Colonic mucosa (tissue), 4 donors: Measurements from ENCODE around the gene STRN3. TPM values are rescaled to one million over a fixed set of nuclear protein-coding genes. Genes with fewer than 3 reads are reported as not detected.
"Not testable (repeated sequence)": the region's sequence is repeated elsewhere in the genome, so short reads cannot be mapped to it uniquely, and the experiment has no call there.

ENCODE experiments used
- DNase-seq: peaks from one replicate; pipeline ENCODE4 v3.0.0-alpha.2; 2020
- H3K27ac ChIP-seq: fragments of 200-600 bp; one replicate; pipeline ENCODE4 v1.8.0; 2021
- H3K27me3 ChIP-seq: fragments of 200-600 bp; one replicate; pipeline ENCODE4 v1.8.0; 2021
- H3K36me3 ChIP-seq: fragments of 200-600 bp; one replicate; pipeline ENCODE4 v1.8.0; 2021
- H3K4me1 ChIP-seq: fragments of 200-600 bp; one replicate; pipeline ENCODE4 v1.8.0; 2021; ENCODE audit warnings: mild to moderate bottlenecking
- H3K4me3 ChIP-seq: fragments of 200-600 bp; one replicate; pipeline ENCODE4 v1.8.0; 2021
- H3K9ac ChIP-seq, 2 donors: one replicate each; pipeline ENCODE4 v1.7.0; 2013; ENCODE audit warnings: control low read depth in 2 of 2, low read depth in 2 of 2, low read length in 2 of 2
- H3K9me3 ChIP-seq: fragments of 200-600 bp; one replicate; pipeline ENCODE4 v1.8.0; 2021
- CTCF ChIP-seq: fragments of 200-600 bp; IDR thresholded peaks from one replicate; pipeline ENCODE4 v1.8.0; 2022; ENCODE audit warnings: antibody characterized with exemption, mild to moderate bottlenecking
- intact Hi-C: fragments of 100-400 bp; cut with DNase I; formaldehyde crosslinking; loops from one replicate; pipeline ENCODE4 v1.14.1; 2022
- total RNA-seq, 2 donors: library from RNA; stranded (reverse); fragmentation: NEBNext Ultra II Directional in 1 of 2; extraction: Animal tissue kit (Norgen Biotek cat#: 25700) in 1 of 2; gene quantifications; one replicate each; pipeline ENCODE4 v1.2.1, GENCODE V29; 2021
- donor health status: healthy.
- donor health status: DM: no; HTN: no; CAD: no.
- donor health status: DM: no; HTN: no; CAD: no.

The STRN3 gene
- total RNA-seq, 2 donors from 2014 or later = 23.6 to 41.1 TPM

- Histone ChIP-seq H3K4me3 (no peak overlapping the region), H3K4me1 (no peaks in the 10 kb centered on the region), H3K9ac (no peak overlapping the region), H3K9me3 (no peaks in the 10 kb centered on the region), H3K27me3 (no peaks in the 10 kb centered on the region), H3K36me3 (no peaks in the 10 kb centered on the region), H3K27ac (no peak overlapping the region)
- no peak for TF ChIP-seq CTCF
- intact Hi-C loops = no loop called here
- DNase-seq = no peak
Measured at GRCh38 chr14:31043379-31043778, 17.2 kb upstream of the STRN3 start.

GRCh38 chr14:31042893-31043292 is 16.7 kb upstream of the STRN3 start:
- H3K27ac ChIP-seq, H3K4me3 ChIP-seq, DNase-seq, intact Hi-C loops, H3K9ac ChIP-seq, H3K4me1 ChIP-seq, H3K36me3 ChIP-seq, H3K9me3 ChIP-seq, H3K27me3 ChIP-seq: not testable (repeated sequence)

GRCh38 chr14:31042300-31042699 is 16.1 kb upstream of the STRN3 start:
- H3K27me3 ChIP-seq = no peaks in the 10 kb centered on the region
- H3K9ac ChIP-seq = no peak overlapping the region
- H3K36me3 ChIP-seq = no peaks in the 10 kb centered on the region
- intact Hi-C loops = no loop called here
- no peaks in the 10 kb centered on the region for H3K9me3 ChIP-seq
- no peak for DNase-seq
- H3K27ac ChIP-seq = no peak overlapping the region
- H3K4me1 ChIP-seq = no peaks in the 10 kb centered on the region
- no peak overlapping the region for H3K4me3 ChIP-seq
- no peak for TF ChIP-seq CTCF

GRCh38 chr14:31038521-31039166 is 12.5 kb upstream of the STRN3 start:
- Histone ChIP-seq H3K4me3 (no peak overlapping the region), H3K36me3 (no peaks in the 10 kb centered on the region), H3K9ac (no peak overlapping the region), H3K27me3 (no peaks in the 10 kb centered on the region), H3K9me3 (no peaks in the 10 kb centered on the region), H3K27ac (no peak overlapping the region), H3K4me1 (no peaks in the 10 kb centered on the region)
- intact Hi-C loops = no loop called here
- DNase-seq = no peak
- no peak for TF ChIP-seq CTCF

- Histone ChIP-seq H3K9me3 (no peaks in the 10 kb centered on the region), H3K4me1 (no peaks in the 10 kb centered on the region), H3K9ac (no peak overlapping the region), H3K27ac (no peak overlapping the region), H3K36me3 (no peaks in the 10 kb centered on the region), H3K27me3 (no peaks in the 10 kb centered on the region), H3K4me3 (no peak overlapping the region)
- DNase-seq = no peak
- no peak for TF ChIP-seq CTCF
- intact Hi-C loops = no loop called here
Measured at GRCh38 chr14:31037709-31038221, 11.6 kb upstream of the STRN3 start.

GRCh38 chr14:31036552-31036951 is 10.4 kb upstream of the STRN3 start:
- no peaks in the 10 kb centered on the region for H3K9me3 ChIP-seq
- no peak overlapping the region for H3K9ac ChIP-seq
- H3K4me1 ChIP-seq = no peaks in the 10 kb centered on the region
- TF ChIP-seq CTCF = no peak
- H3K36me3 ChIP-seq = no peaks in the 10 kb centered on the region
- DNase-seq = no peak
- no peaks in the 10 kb centered on the region for H3K27me3 ChIP-seq
- intact Hi-C loops = no loop called here
- no peak overlapping the region for H3K4me3 ChIP-seq
- no peak overlapping the region for H3K27ac ChIP-seq
